ENCODE results near the gene LRBA. TPM values are rescaled to one million over a fixed set of nuclear protein-coding genes. Genes with fewer than 3 reads are reported as not detected.
A peak's percentile ranks its signal among the peaks of the same experiment; 100 is the strongest.

LRBA gene
- total and polyA plus RNA-seq, 9 of the 15 experiments (the other 6 are each of a cell fraction or from before 2014, with no cell fraction given), result 24.2 to 88.7 (median 59.7) TPM

GRCh38 chr4:151046609-151047008, 31.5 kb upstream of the LRBA start:
- ATAC-seq, result no peak
- POLR2A ChIA-PET, result no interaction called here
- Histone ChIP-seq H3K27me3 (ENCODE audit: control insufficient read depth in 2 of 2, insufficient read depth in 2 of 2, low read length in 2 of 2) (no peaks in the 10 kb centered on the region), H3K9ac (ENCODE audit: insufficient read depth in 1 of 2, low read depth in 2 of 2, low read length in 2 of 2) (no peak overlapping the region), H3K4me2 (ENCODE audit: insufficient read depth, low read length) (no peak overlapping the region), H3K9me3 (replicated peaks; ENCODE audit: control insufficient read depth, insufficient read depth, low read depth, low read length) (no peaks in the 10 kb centered on the region), H2AFZ (ENCODE audit: low read depth, low read length) (no peak overlapping the region), H3K36me3 (ENCODE audit: control insufficient read depth, insufficient read depth, low read length) (no peaks in the 10 kb centered on the region), H3K4me3 (no peak overlapping the region), H4K20me1 (replicated peaks; ENCODE audit: control insufficient read depth, insufficient read depth, low read length) (no peaks in the 10 kb centered on the region), H3K27ac (ENCODE audit: extremely low read depth, low read depth, low read length) (no peak overlapping the region), H3K4me1 (replicated peaks in 1 of 2; ENCODE audit: control insufficient read depth in 2 of 2, insufficient read depth in 2 of 2, low read length in 2 of 2) (no peaks in the 10 kb centered on the region; a peak in 1 of 5 replicates), H3K9me1 (ENCODE audit: control insufficient read depth, insufficient read depth, low read length) (no peaks in the 10 kb centered on the region), H3K79me2 (ENCODE audit: control insufficient read depth, insufficient read depth, low read length) (no peaks in the 10 kb centered on the region)
- WGBS (ENCODE audit: insufficient coverage, low coverage, missing lambda C conversion rate), result 11% methylated on average over 4 of the region's 4 CpGs
- no peak for TF ChIP-seq MGA (IDR thresholded peaks at IDR 0.05)
- TF ChIP-seq KDM1A (IDR thresholded peaks at IDR 0.05), result peak; percentile 63 to 69; a peak in 2 of 4 replicates
- BruUV-seq (replicated peaks), result no TSS peak
- in situ Hi-C loops (cut with MboI), result no loop called here
- DNase-seq (ENCODE audit: extremely low read depth in 1 of 4, low spot score in 3 of 4), result no peak
- CTCF ChIA-PET (ENCODE audit: low intra/inter-chr PET ratio), result no interaction called here
- no peak for FAIRE-seq
- intact Hi-C loops (cut with micrococcal nuclease), result loop anchor here (1.0 to 5.0 kb wide), 4 partner anchors 32 to 749 kb away; no protein-coding TSS in a partner anchor

Data from K562 (cell line).